SKM-1 (cell line): ENCODE measurements around the gene ARPP21.

Experiments used
- DNase-seq: peaks from one replicate; lab custom pipeline; 2025; ENCODE audit not compliant: unreplicated experiment; lab: John Stamatoyannopoulos, UW

ARPP21 gene

GRCh38 chr3:35733341-35733740, 94.0 kb downstream of the ARPP21 start:
- DNase-seq = no peak

- no peak for DNase-seq
These were observed 94.5 kb downstream of the ARPP21 start for GRCh38 chr3:35733864-35734263.

- no peak for DNase-seq
These were observed 97.8 kb downstream of the ARPP21 start for GRCh38 chr3:35737080-35737479.

- DNase-seq = no peak
These were observed 98.2 kb downstream of the ARPP21 start for GRCh38 chr3:35737527-35737926.

DNA sequence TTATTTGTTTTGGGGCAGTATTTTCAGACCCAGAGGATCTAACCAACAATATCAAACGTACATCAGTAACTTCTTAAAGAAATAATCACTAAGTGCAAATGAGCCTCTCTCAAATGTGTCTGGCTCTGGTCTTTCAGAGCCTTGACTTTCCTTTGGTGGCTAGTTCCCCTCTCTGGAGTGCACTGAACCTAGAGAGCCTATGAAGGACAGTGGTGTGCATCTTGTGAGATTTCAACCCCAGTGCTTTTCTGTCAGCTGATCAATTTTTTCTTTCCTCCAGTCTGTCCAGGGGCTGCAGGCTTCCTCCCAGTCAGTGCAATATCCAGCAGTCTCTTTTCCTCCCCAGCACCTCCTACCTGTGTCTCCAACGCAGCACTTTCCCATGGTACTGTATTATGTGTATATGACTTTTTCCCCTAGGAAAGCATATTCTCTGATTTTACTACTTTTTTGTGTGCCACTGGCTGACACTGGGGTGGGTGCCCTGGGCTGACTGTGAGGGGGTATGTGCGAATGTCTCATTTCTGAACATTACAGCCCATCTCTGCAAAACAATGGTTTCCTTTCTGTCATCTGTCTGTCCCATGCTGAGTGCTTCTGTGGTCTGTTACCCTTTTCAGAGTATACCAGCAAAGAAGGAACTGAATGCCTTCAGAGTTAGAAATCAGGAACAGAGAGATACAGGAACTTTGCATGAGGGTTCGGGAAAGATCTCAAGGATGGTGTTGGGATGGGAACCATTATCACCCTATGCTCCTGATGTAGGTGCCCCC, 98.8 kb downstream of the ARPP21 start:
- no peak for DNase-seq

GRCh38 chr3:35739181-35739809, 100.0 kb downstream of the ARPP21 start:
- DNase-seq = no peak

GRCh38 chr3:35739964-35740527, 100.7 kb downstream of the ARPP21 start:
- DNase-seq = no peak

DNA sequence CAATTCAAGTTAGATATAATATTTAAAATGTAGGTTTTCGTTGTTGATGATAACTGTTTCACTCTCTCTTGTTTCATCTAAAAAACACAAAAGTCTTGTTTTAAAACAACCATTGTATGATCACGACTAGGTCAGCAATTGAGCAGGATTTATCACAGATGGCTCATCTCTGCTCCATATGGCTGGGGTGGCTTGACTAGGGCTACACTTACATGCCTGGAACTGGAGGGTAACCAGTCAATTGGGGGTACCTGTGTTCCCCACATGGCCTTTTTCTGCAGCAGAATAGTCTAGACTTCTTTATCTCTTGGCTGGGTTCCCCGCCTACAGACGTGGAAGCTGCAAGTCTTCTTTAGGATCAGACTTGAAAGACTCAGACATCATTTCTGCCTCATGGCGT, 103.9 kb downstream of the ARPP21 start:
- DNase-seq = no peak

GRCh38 chr3:35744419-35744818, 105.1 kb downstream of the ARPP21 start:
- no peak for DNase-seq

DNA sequence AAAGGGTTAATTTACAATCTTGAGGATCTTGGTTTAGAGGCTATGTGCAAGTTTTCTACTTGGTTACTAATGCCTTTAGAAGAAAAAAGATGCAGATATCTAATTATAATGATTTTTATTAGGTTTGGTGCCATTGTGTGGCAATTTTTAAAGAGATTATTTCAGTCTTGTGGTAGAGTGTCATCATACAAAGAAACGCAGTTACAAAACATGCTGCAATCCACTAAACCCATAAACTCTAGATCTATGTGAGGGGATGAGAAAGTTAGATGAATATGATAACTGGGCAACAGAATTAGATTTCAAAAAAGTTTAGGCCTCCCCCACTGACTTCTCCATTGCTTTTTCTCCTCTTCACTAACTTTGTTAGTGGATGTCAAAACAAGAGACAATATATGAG, 106.0 kb downstream of the ARPP21 start:
- DNase-seq = peak; percentile 72

- DNase-seq = peak; percentile 72
These were observed 106.6 kb downstream of the ARPP21 start for GRCh38 chr3:35745802-35746484.

GRCh38 chr3:35746492-35746891, 107.2 kb downstream of the ARPP21 start:
- no peak for DNase-seq

- no peak for DNase-seq
These were observed 108.8 kb downstream of the ARPP21 start for GRCh38 chr3:35748144-35748543.

DNA sequence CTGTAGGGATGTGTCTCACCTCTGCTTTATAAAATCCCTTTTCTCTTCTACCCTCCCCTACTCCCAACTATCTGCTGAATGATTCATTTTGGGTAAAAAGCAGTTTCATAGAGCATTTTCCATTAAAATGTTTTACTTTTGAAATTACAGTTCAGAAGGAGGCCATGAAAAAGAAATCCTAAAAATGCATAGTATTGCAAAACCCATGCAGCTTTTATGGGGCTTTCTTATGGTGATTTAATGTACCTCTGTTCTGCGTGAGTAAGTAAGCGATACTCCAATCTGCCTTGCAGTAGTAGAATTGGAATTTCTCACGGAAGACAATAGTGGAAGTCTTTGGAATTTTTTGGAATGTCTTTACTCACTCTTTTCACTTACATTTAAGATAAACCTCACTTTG, 111.9 kb downstream of the ARPP21 start:
- DNase-seq = no peak

DNA sequence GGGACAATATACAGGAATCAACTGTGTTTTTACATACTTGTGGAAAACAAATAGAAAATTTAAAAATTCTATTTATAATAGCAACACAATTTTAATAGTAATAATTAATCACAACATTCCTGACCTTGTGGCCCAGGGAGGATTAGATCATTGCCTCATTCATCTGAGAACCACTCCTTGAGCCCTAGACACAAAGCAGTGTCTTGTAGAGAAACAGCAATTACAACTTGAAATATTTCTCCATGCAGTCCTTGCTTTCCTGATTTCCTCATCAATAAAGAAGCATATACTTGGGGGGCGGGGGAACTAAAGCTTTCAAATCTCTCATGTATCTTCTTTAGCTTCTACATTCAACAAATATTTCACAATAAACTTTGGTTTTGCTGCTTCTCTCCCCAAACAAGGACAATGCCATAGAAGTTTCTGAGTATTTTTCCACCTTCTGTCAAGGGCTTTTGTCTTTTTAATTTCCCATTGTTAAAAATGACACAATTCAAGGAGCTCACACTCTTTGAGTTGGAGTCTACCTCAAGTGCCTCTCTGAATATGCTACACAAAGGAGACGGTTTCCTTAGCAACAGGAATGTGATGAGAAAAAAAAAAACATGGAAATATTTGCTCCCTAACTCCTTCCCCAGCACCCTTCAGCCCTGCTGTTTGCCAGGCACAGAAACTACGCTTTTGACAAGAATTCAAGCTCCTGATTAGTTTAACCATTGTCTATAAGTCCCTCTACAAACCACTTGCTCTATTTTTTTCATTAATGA, 118.8 kb downstream of the ARPP21 start:
- DNase-seq = no peak

DNA sequence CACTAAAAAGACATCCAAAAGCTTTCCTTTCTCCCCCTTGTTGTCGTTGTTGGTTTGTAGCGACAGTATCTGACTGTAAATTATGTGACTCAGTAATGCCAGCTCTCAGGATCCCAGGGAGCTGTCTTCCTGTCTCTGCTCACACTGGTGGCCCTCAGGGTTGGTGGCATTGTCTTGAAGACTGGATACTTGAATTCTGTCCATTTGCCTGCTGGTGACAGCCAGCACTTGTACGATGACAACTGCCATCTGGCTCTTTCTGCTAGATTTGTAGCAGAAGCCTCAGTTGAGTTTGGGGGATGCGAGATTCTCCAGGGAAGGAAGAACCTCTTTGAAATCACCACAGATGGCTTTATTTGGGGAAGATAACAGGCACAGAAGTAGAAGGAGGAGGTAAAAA, 120.8 kb downstream of the ARPP21 start:
- no peak for DNase-seq

DNA sequence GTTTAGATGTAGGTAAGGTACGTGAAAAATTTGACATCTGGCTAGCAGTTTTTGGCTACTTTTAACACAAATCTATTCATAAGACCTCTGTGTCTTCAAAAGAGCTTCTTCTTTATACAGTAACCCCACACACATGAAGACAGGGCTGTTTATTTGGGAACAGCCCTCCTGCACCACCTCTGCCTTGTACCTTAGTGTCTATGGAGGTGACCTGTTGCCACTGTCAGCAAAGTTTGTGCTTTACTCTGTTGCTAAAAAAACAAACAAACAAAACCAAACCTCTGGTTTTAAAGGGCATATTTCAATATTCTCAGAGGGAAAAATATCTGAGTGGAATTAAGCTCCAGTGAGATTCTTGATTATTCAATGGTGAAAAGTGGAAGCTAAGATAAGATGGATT, 122.0 kb downstream of the ARPP21 start:
- no peak for DNase-seq

DNA sequence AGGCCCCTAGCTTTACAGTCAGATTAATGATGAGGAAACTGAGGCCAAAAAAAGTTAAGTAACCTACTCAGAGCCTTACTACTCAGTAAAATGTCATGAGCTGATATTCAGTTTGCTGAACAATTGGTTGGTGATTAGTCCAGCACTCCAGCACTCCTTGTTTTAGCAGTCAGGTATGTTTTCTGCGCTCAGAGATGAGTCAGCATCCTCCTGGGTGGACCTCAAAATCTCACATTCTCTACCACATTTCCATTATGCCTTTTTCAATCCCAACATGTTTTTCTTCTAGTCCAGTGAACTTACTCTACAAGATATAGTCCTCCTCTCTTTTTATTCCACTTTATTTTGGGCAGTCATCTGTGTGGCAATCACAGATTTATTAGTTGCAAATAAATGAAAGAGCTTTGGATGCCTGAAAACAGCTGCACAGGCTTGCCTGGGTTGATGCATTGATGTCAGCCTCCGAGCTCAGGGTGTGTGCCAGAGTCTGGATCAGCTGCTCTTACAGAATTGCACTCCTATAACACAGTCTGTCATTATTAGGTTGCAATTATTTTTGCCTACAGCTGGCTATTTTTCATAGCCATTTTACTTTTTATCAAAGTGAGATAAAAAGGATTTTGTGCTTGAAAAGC, 133.2 kb downstream of the ARPP21 start:
- DNase-seq = no peak

GRCh38 chr3:35773417-35773816, 134.1 kb downstream of the ARPP21 start:
- no peak for DNase-seq

DNA sequence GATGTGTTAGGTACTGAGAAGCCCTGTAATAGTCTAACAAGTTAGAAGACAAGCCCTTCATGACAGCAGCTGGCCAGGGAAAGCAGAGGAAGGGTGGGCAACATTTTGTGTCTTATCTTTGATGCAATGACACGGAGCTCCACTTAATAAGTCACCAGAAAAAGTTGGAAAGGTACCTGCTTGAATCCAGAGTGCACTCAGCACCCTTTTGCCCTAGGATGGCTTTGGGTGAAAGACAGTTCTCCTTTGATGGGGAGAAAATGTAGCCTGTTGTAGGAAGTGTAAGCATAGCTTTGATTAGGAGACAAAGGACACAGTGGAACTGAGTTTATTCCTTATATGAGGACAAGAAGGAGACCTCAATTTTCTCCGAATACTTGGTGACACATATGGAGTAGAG, 137.0 kb downstream of the ARPP21 start:
- no peak for DNase-seq

- no peak for DNase-seq
These were observed 137.7 kb downstream of the ARPP21 start for GRCh38 chr3:35777065-35777464.
